COLO668 (cell line): ENCODE results near the gene OPCML.
"Not testable (repeated sequence)": the region's sequence is repeated elsewhere in the genome, so short reads cannot be mapped to it uniquely, and the experiment has no call there.

ENCODE experiments used
- DNase-seq: peaks from one replicate; lab custom pipeline; 2025; ENCODE audit not compliant: unreplicated experiment; lab: John Stamatoyannopoulos, UW

OPCML gene

DNA sequence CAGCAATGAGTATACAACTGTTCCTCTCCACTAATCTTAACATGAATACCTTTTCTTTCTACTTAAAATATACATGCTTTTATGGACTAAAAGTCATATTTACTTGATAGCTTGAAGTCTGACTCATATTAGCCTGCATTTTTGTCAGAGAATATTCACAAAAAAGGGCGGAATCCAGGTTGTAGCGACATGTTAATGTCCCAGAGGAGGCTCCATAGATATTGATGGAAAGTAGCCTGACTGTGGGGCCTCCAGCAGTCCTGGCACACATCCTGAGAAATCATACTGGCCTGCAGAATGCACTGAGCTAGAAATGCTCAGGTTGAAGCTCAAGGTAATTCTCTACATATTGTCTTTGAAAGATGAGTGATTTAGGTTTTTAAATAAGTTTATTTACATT, 1110.7 kb downstream of the OPCML start:
- no peak for DNase-seq

GRCh38 chr11:132414451-132414850, 1117.8 kb downstream of the OPCML start:
- no peak for DNase-seq

GRCh38 chr11:132410383-132410782, 1121.9 kb downstream of the OPCML start:
- no peak for DNase-seq

- DNase-seq, result no peak
Measured at GRCh38 chr11:132409573-132410355, 1122.5 kb downstream of the OPCML start.

- DNase-seq, result peak; percentile 54
Measured at GRCh38 chr11:132408877-132409276, 1123.4 kb downstream of the OPCML start.

- peak; percentile 73 for DNase-seq
Measured at GRCh38 chr11:132405728-132406127, 1126.6 kb downstream of the OPCML start.

- DNase-seq, result peak; percentile 80
Measured at GRCh38 chr11:132402071-132402684, 1130.1 kb downstream of the OPCML start.

DNA sequence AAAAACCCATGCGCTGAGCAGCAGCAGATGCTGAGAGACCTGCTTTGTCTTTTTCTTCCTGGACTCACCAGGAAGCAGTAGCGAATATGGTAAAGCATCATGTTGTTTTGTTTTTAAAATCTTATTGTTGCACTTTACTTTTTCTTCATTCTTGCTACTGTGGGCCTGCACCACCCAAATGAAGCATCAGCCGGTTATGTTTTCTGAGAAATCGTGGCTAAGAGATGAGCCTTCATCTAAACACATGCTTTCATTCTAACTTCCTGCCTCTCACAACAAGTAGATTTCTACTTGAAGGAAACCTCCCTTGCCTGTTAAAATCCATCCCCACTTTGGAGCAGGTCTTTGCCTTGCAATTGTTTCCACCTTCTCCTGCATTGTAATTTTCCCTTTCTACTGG, 1136.0 kb downstream of the OPCML start:
- DNase-seq, result no peak

DNA sequence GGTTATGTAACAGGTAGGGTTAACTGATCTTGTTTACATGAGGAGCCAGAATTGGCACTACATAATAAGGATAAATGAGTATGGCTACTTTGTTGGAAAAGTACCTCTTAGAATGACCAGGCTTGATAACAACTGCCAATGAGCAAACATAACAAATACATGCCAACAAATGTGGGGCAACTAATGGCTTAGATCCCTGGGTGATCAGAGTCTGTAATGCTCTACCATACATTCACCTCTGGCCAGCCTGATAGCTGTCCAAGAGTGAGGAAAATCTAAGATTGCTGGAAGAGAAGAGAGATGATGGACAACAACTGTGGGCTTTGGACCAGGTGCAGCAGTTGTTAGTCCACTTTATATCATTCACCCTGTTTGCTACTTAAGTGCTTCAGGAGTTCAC, 1136.9 kb downstream of the OPCML start:
- DNase-seq, result no peak

DNA sequence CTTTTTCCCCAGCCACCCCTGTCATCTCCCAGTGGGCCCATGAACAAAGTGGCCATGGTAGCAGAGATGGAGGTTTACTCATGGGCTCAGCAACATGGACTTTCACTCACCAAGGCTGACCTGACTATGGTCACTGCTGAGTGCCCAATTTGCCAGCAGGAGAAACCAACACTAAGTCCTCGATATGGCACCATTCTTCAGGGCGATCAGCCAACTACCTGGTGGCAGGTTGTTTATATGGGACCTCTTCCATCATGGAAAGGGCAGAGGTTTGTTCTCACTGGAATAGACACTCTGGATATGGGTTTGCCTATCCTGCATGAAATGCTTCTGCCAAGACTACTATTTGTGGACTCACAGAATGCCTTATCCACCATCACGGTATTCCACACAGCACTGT, 1152.8 kb downstream of the OPCML start:
- DNase-seq, result no peak

GRCh38 chr11:132373405-132374143, 1158.7 kb downstream of the OPCML start:
- no peak for DNase-seq

DNA sequence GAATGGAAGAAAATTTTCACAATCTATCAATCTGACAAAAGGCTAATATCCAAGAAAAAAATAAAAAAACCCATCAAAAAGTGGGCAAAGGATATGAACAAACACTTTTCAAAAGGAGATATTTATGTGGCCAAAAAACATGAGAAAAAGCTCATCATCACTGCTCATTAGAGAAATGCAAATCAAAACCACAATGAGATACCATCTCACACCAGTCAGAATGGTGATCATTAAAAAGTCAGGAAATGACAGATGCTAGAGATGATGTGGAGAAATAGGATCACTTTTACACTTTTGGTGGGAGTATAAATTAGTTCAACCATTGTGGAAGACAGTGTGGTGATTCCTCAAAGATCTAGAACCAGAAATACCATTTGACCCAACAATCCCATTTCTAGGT, 1162.2 kb downstream of the OPCML start:
- not testable (repeated sequence) for DNase-seq

- DNase-seq, result no peak
Measured at GRCh38 chr11:132367293-132367692, 1165.0 kb downstream of the OPCML start.

DNA sequence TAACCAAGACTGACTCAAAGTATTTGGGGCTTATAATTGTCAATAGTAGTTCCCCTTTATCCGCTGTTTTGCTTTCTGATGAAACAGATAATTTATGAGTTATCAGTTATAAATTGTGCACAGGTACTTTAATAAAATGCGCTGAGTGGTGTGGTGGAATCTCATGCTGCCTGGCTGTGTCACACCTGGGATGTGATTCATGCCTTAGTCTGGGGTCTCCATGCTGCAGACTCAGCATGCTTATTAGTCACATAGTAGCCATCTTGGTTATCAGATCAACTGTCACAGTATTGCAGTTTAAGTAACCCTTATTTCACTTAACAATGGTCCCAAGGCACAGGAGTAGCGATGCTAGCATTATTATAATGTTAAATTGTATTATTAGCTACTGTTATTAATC, 1166.7 kb downstream of the OPCML start:
- no peak for DNase-seq
